Endothelial cell of umbilical vein (primary cell): ENCODE measurements around the gene COLQ. TPM values are rescaled to one million over a fixed set of nuclear protein-coding genes. Genes with fewer than 3 reads are reported as not detected.

ENCODE experiments used
- BruUV-seq: library from RNA; stranded (reverse); fragments of 400-500 nt; replicated peaks from 2 replicates; lab custom pipeline; 2021; lab: Mats Ljungman, UMichigan
- CTCF ChIA-PET: fragments of 300-600, 350-600 bp; sonication (Branson Sonifier 250); formaldehyde crosslinking; loops from one replicate; lab custom pipeline; 2021; ENCODE audit warnings: antibody characterized with exemption, inconsistent platforms; lab: Charles Lee
- POLR2A ChIA-PET: fragments of 300-600, 350-600 bp; sonication (Branson Sonifier 250); formaldehyde crosslinking; loops from one replicate; lab custom pipeline; 2021; ENCODE audit warnings: antibody characterized with exemption, inconsistent platforms; lab: Charles Lee
- DNase-seq: peaks from one replicate; pipeline ENCODE4 v3.0.0-alpha.2; 2011; ENCODE audit warnings: low read depth, low spot score
- FAIRE-seq: peaks from 2 replicates; lab custom pipeline; 2011; peaks lifted over from hg19 to GRCh38; lab: Jason Lieb, UNC
- H2AFZ ChIP-seq: 2 replicates; pipeline ENCODE4 v1.6.0; 2012; ENCODE audit warnings: low read depth, low read length, control low read depth, inconsistent platforms
- H3K27ac ChIP-seq: 2 replicates; pipeline ENCODE4 v1.5.1; 2011; ENCODE audit warnings: low read depth, mild to moderate bottlenecking, control low read depth, low read length, moderate library complexity; ENCODE audit not compliant: insufficient read depth
- H3K27me3 ChIP-seq, 2 experiments: 2 replicates each; pipeline versions ENCODE4 v1.6.0 to v1.6.1; 2011; ENCODE audit warnings: low read length in 2 of 2, mixed read lengths in 1 of 2; ENCODE audit not compliant: control insufficient read depth in 2 of 2, insufficient read depth in 2 of 2
- H3K36me3 ChIP-seq, 2 experiments: 2 replicates in 1 of 2; 3 replicates in 1 of 2; pipeline ENCODE4 v1.5.1; 2011; ENCODE audit warnings: low read length in 2 of 2, mild to moderate bottlenecking in 1 of 2, moderate library complexity in 1 of 2; ENCODE audit not compliant: control insufficient read depth in 2 of 2, insufficient read depth in 2 of 2; ENCODE audit errors: extremely low read depth in 1 of 2
- H3K4me1 ChIP-seq: 3 replicates; pipeline ENCODE4 v1.5.1; 2011; ENCODE audit warnings: mild to moderate bottlenecking, low read length; ENCODE audit not compliant: control insufficient read depth, insufficient read depth; ENCODE audit errors: extremely low read depth
- H3K4me2 ChIP-seq: 2 replicates; pipeline ENCODE4 v1.6.1; 2011; ENCODE audit warnings: low read length, control low read depth, mixed read lengths; ENCODE audit not compliant: insufficient read depth
- H3K4me3 ChIP-seq, 3 experiments: fragments of 200-600 bp in 1 of 3; sonication (generic), shearing (Covaris generic) in 1 of 3; replicated peaks in 1 of 3; 2 replicates each; pipeline ENCODE4 v1.5.1; 2011 to 2016; ENCODE audit warnings: control low read depth in 3 of 3, low read length in 3 of 3, mild to moderate bottlenecking in 2 of 3, inconsistent platforms in 1 of 3, low read depth in 1 of 3, moderate library complexity in 1 of 3; ENCODE audit not compliant: insufficient read depth in 1 of 3
- H3K79me2 ChIP-seq: 2 replicates; pipeline ENCODE4 v1.6.0; 2012; ENCODE audit warnings: low read length, inconsistent platforms; ENCODE audit not compliant: control insufficient read depth, insufficient read depth
- H3K9ac ChIP-seq: replicated peaks from 2 replicates; pipeline ENCODE3; 2011; ENCODE audit warnings: low read length, control low read depth; ENCODE audit not compliant: insufficient read depth; ENCODE audit errors: extremely low read depth
- H3K9me1 ChIP-seq: replicated peaks from 3 replicates; pipeline ENCODE4 v1.6.0; 2011; ENCODE audit warnings: mild to moderate bottlenecking, low read length; ENCODE audit not compliant: control insufficient read depth, insufficient read depth; ENCODE audit errors: extremely low read depth
- H3K9me3 ChIP-seq: replicated peaks from 2 replicates; pipeline ENCODE4 v1.5.1; 2012; ENCODE audit warnings: low read length, inconsistent platforms; ENCODE audit not compliant: control insufficient read depth, insufficient read depth
- H4K20me1 ChIP-seq: replicated peaks from 2 replicates; pipeline ENCODE3; 2011; ENCODE audit warnings: mild to moderate bottlenecking, low read length; ENCODE audit not compliant: control insufficient read depth, insufficient read depth; ENCODE audit errors: extremely low read depth
- EZH2 ChIP-seq: IDR thresholded peaks from 2 replicates; pipeline ENCODE4 v1.6.1; 2012; ENCODE audit warnings: borderline replicate concordance, low read depth, mild to moderate bottlenecking, moderate library complexity, low read length, inconsistent platforms; ENCODE audit not compliant: severe bottlenecking
- FOS ChIP-seq: IDR thresholded peaks from 2 replicates; pipeline ENCODE4 v1.6.1; 2011; ENCODE audit warnings: mild to moderate bottlenecking, low read length, moderate library complexity, borderline replicate concordance; ENCODE audit not compliant: insufficient read depth
- GATA2 ChIP-seq: IDR thresholded peaks from 2 replicates; pipeline ENCODE4 v1.7.0; 2011; ENCODE audit warnings: low read depth, mild to moderate bottlenecking, moderate library complexity, mixed read lengths, low read length; ENCODE audit not compliant: insufficient read length, insufficient read depth
- JUN ChIP-seq: IDR thresholded peaks from 2 replicates; pipeline ENCODE4 v1.6.1; 2011; ENCODE audit warnings: borderline replicate concordance, low read depth; ENCODE audit not compliant: insufficient read length, insufficient read depth
- MYC ChIP-seq: IDR thresholded peaks from one replicate; pipeline ENCODE4 v1.6.1; 2011; ENCODE audit warnings: mild to moderate bottlenecking, low read depth, low read length
- POLR2A ChIP-seq: IDR thresholded peaks from 2 replicates; pipeline ENCODE4 v1.6.1; 2012; ENCODE audit warnings: low read depth, mild to moderate bottlenecking, control low read depth, low read length
- POLR2AphosphoS5 ChIP-seq: IDR thresholded peaks from 2 replicates; pipeline ENCODE4 v1.6.1; 2012; ENCODE audit warnings: low read depth, mild to moderate bottlenecking, control low read depth, low read length, moderate library complexity; ENCODE audit not compliant: insufficient read depth
- dilution Hi-C: fragments of 300-500 bp; cut with MboI; formaldehyde crosslinking; loops from one replicate; pipeline ENCODE4 v1.15.0; 2019; ENCODE audit warnings: low sequenced_read_pairs; ENCODE audit not compliant: extremely low pct_ligation_motif_present
- intact Hi-C: fragments of 100-400 bp; cut with micrococcal nuclease; formaldehyde crosslinking; loops from one replicate; pipeline ENCODE4 v1.10.0; 2022
- polyA plus RNA-seq, 4 experiments: library from polyadenylated mRNA; depleted of rRNA in 3 of 4; stranded (reverse) in 3 of 4; unstranded in 1 of 4; fragments of >200 nt; gene quantifications; 2 replicates each; pipeline versions ENCODE4 v1.2.1 to v1.2.3, GENCODE V29; 2011 to 2012; ENCODE audit warnings: missing spikeins in 1 of 4
- total RNA-seq: library from RNA; stranded (reverse); gene quantifications from 2 replicates; pipeline ENCODE4 v1.2.3, GENCODE V29; 2021
- TF ChIP-seq, protein P1 (sequence below), 2 donors: IDR thresholded peaks; 1 replicate in 1 of 2; 2 replicates in 1 of 2; pipeline ENCODE4 v1.5.1; 2011; ENCODE audit warnings: low read length in 2 of 2, mild to moderate bottlenecking in 2 of 2, moderate library complexity in 2 of 2, control low read depth in 1 of 2, inconsistent platforms in 1 of 2, low read depth in 1 of 2; ENCODE audit not compliant: insufficient read depth in 1 of 2; ENCODE audit errors: extremely low read depth in 1 of 2
- TF ChIP-seq, protein P2 (sequence below): IDR thresholded peaks from 2 replicates; pipeline ENCODE4 v1.6.1; 2011; ENCODE audit not compliant: insufficient read depth, insufficient read length

Gene COLQ
- total and polyA plus RNA-seq, 2 donors (not counting 3 experiments of a cell fraction or from before 2014, with no cell fraction given) = 2.0 to 2.3 TPM

GRCh38 chr3:15502616-15503015, 18.9 kb downstream of the COLQ start:
- BruUV-seq = no TSS peak

More at GRCh38 chr3:15502616-15503015, 18.9 kb downstream of the COLQ start:
- Histone ChIP-seq H4K20me1 (no peaks in the 10 kb centered on the region), H3K9me1 (no peaks in the 10 kb centered on the region), H3K27me3 (peaks cover 3 to 4% of the 10 kb centered on the region in 2 experiments), H3K9me3 (no peaks in the 10 kb centered on the region), H3K9ac (no peak overlapping the region), H3K4me2 (no peak overlapping the region), H3K79me2 (no peaks in the 10 kb centered on the region), H3K27ac (no peak overlapping the region), H3K4me3 (no peak overlapping the region), H2AFZ (no peak overlapping the region), H3K36me3 (no peaks in the 10 kb centered on the region), H3K4me1 (no peaks in the 10 kb centered on the region)
- ChIA-PET POLR2A (no interaction called here), CTCF (no interaction called here)
- DNase-seq = no peak
- TF ChIP-seq FOS (no peak), GATA2 (no peak), JUN (no peak), POLR2A (no peak), POLR2AphosphoS5 (no peak), EZH2 (no peak), MYC (no peak)
- TF ChIP-seq, protein P1, sequence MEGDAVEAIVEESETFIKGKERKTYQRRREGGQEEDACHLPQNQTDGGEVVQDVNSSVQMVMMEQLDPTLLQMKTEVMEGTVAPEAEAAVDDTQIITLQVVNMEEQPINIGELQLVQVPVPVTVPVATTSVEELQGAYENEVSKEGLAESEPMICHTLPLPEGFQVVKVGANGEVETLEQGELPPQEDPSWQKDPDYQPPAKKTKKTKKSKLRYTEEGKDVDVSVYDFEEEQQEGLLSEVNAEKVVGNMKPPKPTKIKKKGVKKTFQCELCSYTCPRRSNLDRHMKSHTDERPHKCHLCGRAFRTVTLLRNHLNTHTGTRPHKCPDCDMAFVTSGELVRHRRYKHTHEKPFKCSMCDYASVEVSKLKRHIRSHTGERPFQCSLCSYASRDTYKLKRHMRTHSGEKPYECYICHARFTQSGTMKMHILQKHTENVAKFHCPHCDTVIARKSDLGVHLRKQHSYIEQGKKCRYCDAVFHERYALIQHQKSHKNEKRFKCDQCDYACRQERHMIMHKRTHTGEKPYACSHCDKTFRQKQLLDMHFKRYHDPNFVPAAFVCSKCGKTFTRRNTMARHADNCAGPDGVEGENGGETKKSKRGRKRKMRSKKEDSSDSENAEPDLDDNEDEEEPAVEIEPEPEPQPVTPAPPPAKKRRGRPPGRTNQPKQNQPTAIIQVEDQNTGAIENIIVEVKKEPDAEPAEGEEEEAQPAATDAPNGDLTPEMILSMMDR (IDR thresholded peaks at IDR 0.05; ENCODE audit: extremely low read depth in 1 of 2, insufficient read depth in 1 of 2, low read depth in 1 of 2, low read length in 2 of 2) = no peak
- TF ChIP-seq, protein P2, sequence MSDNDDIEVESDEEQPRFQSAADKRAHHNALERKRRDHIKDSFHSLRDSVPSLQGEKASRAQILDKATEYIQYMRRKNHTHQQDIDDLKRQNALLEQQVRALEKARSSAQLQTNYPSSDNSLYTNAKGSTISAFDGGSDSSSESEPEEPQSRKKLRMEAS = no peak
- dilution Hi-C loops = no loop called here
- FAIRE-seq = no peak
- intact Hi-C loops = no loop called here
